ENCODE data around the gene CADPS2.
"Not testable (repeated sequence)": the region's sequence is repeated elsewhere in the genome, so short reads cannot be mapped to it uniquely, and the experiment has no call there.

The CADPS2 gene

GRCh38 chr7:122684504-122684903 is 201.8 kb downstream of the CADPS2 start:
- DNase-seq, result no peak
- Histone ChIP-seq H3K4me2 (ENCODE audit: low read depth, low read length) (no peak overlapping the region), H3K79me2 (ENCODE audit: low read length) (peaks cover 4% of the 10 kb centered on the region; the same call in 1 of the 2 replicates), H3K36me3 (replicated peaks; ENCODE audit: insufficient read depth, low read length) (no peaks in the 10 kb centered on the region), H2AFZ (ENCODE audit: low read length) (no peak overlapping the region), H3K9me3 (replicated peaks; ENCODE audit: insufficient read depth, low read length) (no peaks in the 10 kb centered on the region), H3K27me3 (replicated peaks; ENCODE audit: insufficient read depth, low read length) (no peaks in the 10 kb centered on the region), H3K9ac (ENCODE audit: low read length) (no peak overlapping the region), H3K9me2 (replicated peaks; ENCODE audit: insufficient read depth, low read length) (no peaks in the 10 kb centered on the region), H3F3A (ENCODE audit: insufficient read depth, low read length) (no peaks in the 10 kb centered on the region), H3K4me3 (ENCODE audit: low read length) (no peak overlapping the region), H3K4me1 (ENCODE audit: low read length) (no peaks in the 10 kb centered on the region), H4K20me1 (ENCODE audit: insufficient read depth, low read length) (no peaks in the 10 kb centered on the region), H3K27ac (ENCODE audit: low read length) (no peak overlapping the region)
- TF ChIP-seq EZH2 (optimal IDR thresholded peaks at IDR 0.05; ENCODE audit: low read depth, low read length) (no peak), EZH2phosphoT487 (IDR thresholded peaks at IDR 0.05; ENCODE audit: low read length) (no peak), CTCF (IDR thresholded peaks at IDR 0.05; ENCODE audit: low read length) (no peak)

- DNase-seq, result no peak
- Histone ChIP-seq H3K4me2 (ENCODE audit: low read depth, low read length) (no peak overlapping the region), H3K27me3 (replicated peaks; ENCODE audit: insufficient read depth, low read length) (no peaks in the 10 kb centered on the region), H3F3A (ENCODE audit: insufficient read depth, low read length) (no peaks in the 10 kb centered on the region), H3K9me3 (replicated peaks; ENCODE audit: insufficient read depth, low read length) (no peaks in the 10 kb centered on the region), H3K4me1 (ENCODE audit: low read length) (no peaks in the 10 kb centered on the region), H3K9ac (ENCODE audit: low read length) (no peak overlapping the region), H2AFZ (ENCODE audit: low read length) (no peak overlapping the region), H3K27ac (ENCODE audit: low read length) (no peak overlapping the region), H3K4me3 (ENCODE audit: low read length) (no peak overlapping the region), H4K20me1 (ENCODE audit: insufficient read depth, low read length) (no peaks in the 10 kb centered on the region), H3K36me3 (replicated peaks; ENCODE audit: insufficient read depth, low read length) (no peaks in the 10 kb centered on the region), H3K9me2 (replicated peaks; ENCODE audit: insufficient read depth, low read length) (no peaks in the 10 kb centered on the region), H3K79me2 (ENCODE audit: low read length) (peaks cover 9% of the 10 kb centered on the region)
- TF ChIP-seq EZH2phosphoT487 (IDR thresholded peaks at IDR 0.05; ENCODE audit: low read length) (no peak), CTCF (IDR thresholded peaks at IDR 0.05; ENCODE audit: low read length) (no peak), EZH2 (optimal IDR thresholded peaks at IDR 0.05; ENCODE audit: low read depth, low read length) (no peak)
Measured at GRCh38 chr7:122682815-122683550, 203.3 kb downstream of the CADPS2 start.

- H3K36me3 ChIP-seq (replicated peaks; ENCODE audit: insufficient read depth, low read length); H3K9ac ChIP-seq (ENCODE audit: low read length); DNase-seq; H3K9me3 ChIP-seq (replicated peaks; ENCODE audit: insufficient read depth, low read length); H3F3A ChIP-seq (ENCODE audit: insufficient read depth, low read length); H3K9me2 ChIP-seq (replicated peaks; ENCODE audit: insufficient read depth, low read length); H3K4me1 ChIP-seq (ENCODE audit: low read length); H3K27me3 ChIP-seq (replicated peaks; ENCODE audit: insufficient read depth, low read length); H2AFZ ChIP-seq (ENCODE audit: low read length); H3K27ac ChIP-seq (ENCODE audit: low read length); H3K4me3 ChIP-seq (ENCODE audit: low read length); H4K20me1 ChIP-seq (ENCODE audit: insufficient read depth, low read length); H3K4me2 ChIP-seq (ENCODE audit: low read depth, low read length): not testable (repeated sequence)
- H3K79me2 ChIP-seq (ENCODE audit: low read length), result peaks cover 12% of the 10 kb centered on the region
Measured at GRCh38 chr7:122681186-122681585, 205.1 kb downstream of the CADPS2 start.

- Histone ChIP-seq H3K4me2 (ENCODE audit: low read depth, low read length) (no peak overlapping the region), H3K9ac (ENCODE audit: low read length) (no peak overlapping the region), H3K9me2 (replicated peaks; ENCODE audit: insufficient read depth, low read length) (no peaks in the 10 kb centered on the region), H4K20me1 (ENCODE audit: insufficient read depth, low read length) (no peaks in the 10 kb centered on the region), H3K4me3 (ENCODE audit: low read length) (no peak overlapping the region), H3K27ac (ENCODE audit: low read length) (no peak overlapping the region), H3F3A (ENCODE audit: insufficient read depth, low read length) (no peaks in the 10 kb centered on the region), H3K79me2 (ENCODE audit: low read length) (peaks cover 23% of the 10 kb centered on the region), H2AFZ (ENCODE audit: low read length) (no peak overlapping the region), H3K27me3 (replicated peaks; ENCODE audit: insufficient read depth, low read length) (no peaks in the 10 kb centered on the region), H3K4me1 (ENCODE audit: low read length) (no peaks in the 10 kb centered on the region), H3K9me3 (replicated peaks; ENCODE audit: insufficient read depth, low read length) (no peaks in the 10 kb centered on the region), H3K36me3 (replicated peaks; ENCODE audit: insufficient read depth, low read length) (no peaks in the 10 kb centered on the region)
- DNase-seq, result no peak
- no peak for TF ChIP-seq EZH2 (optimal IDR thresholded peaks at IDR 0.05; ENCODE audit: low read depth, low read length)
Measured at GRCh38 chr7:122679813-122680212, 206.4 kb downstream of the CADPS2 start.

- H3K9ac ChIP-seq (ENCODE audit: low read length); H3K27ac ChIP-seq (ENCODE audit: low read length); DNase-seq: not testable (repeated sequence)
Measured at GRCh38 chr7:122679269-122679709, 207.0 kb downstream of the CADPS2 start.

More at GRCh38 chr7:122679269-122679709, 207.0 kb downstream of the CADPS2 start:
- H3K9me3 ChIP-seq (replicated peaks; ENCODE audit: insufficient read depth, low read length); H2AFZ ChIP-seq (ENCODE audit: low read length); H3K36me3 ChIP-seq (replicated peaks; ENCODE audit: insufficient read depth, low read length); H3K4me3 ChIP-seq (ENCODE audit: low read length); H3K4me2 ChIP-seq (ENCODE audit: low read depth, low read length); H3K9me2 ChIP-seq (replicated peaks; ENCODE audit: insufficient read depth, low read length); H3K4me1 ChIP-seq (ENCODE audit: low read length); H3F3A ChIP-seq (ENCODE audit: insufficient read depth, low read length); H3K27me3 ChIP-seq (replicated peaks; ENCODE audit: insufficient read depth, low read length); H4K20me1 ChIP-seq (ENCODE audit: insufficient read depth, low read length): not testable (repeated sequence)
- peaks cover 24% of the 10 kb centered on the region for H3K79me2 ChIP-seq (ENCODE audit: low read length)

Data from MM.1S (cell line).